Mucosa of descending colon (tissue), 3 donors: ENCODE data around the gene SSBP3. TPM values are rescaled to one million over a fixed set of nuclear protein-coding genes. Genes with fewer than 3 reads are reported as not detected.

Experiments used
- ATAC-seq: fragments of 200-7000 bp; cut with Tn5 transposase; one replicate; pipeline ENCODE4 v1.9.1; 2020; ENCODE audit warnings: mild to moderate bottlenecking, moderate library complexity
- DNase-seq, 3 donors: peaks; one replicate each; pipeline ENCODE4 v3.0.0-alpha.2; 2020
- H3K36me3 ChIP-seq: fragments of 200-600 bp; one replicate; pipeline ENCODE4 v1.8.0; 2021; ENCODE audit warnings: low read depth, mild to moderate bottlenecking
- H3K4me1 ChIP-seq: fragments of 200-600 bp; one replicate; pipeline ENCODE4 v1.8.0; 2021; ENCODE audit warnings: low read depth, mild to moderate bottlenecking
- H3K4me3 ChIP-seq: fragments of 200-600 bp; one replicate; pipeline ENCODE4 v1.8.0; 2021; ENCODE audit warnings: mild to moderate bottlenecking
- H3K9me3 ChIP-seq: fragments of 200-600 bp; one replicate; pipeline ENCODE4 v1.8.0; 2021; ENCODE audit warnings: mild to moderate bottlenecking
- intact Hi-C, 2 donors: fragments of 100-400 bp; cut with DNase I in 1 of 2; cut with micrococcal nuclease in 1 of 2; formaldehyde crosslinking; loops; one replicate each; pipeline versions ENCODE4 v1.11.0 to v1.11.1; 2022; cut with DNase I, micrococcal nuclease
- total RNA-seq, 3 donors: library from RNA; stranded (reverse); fragmentation: NEBNext Ultra II Directional in 2 of 3; extraction: Animal tissue kit (Norgen Biotek cat#: 25700) in 2 of 3; gene quantifications; one replicate each; pipeline versions ENCODE4 v1.2.1 to v1.2.4, GENCODE V29; 2021 to 2023
- TF ChIP-seq, protein P1 (sequence below): fragments of 200-600 bp; IDR thresholded peaks from one replicate; pipeline ENCODE4 v1.8.0; 2022; ENCODE audit warnings: antibody characterized with exemption, mild to moderate bottlenecking
- donor health status: DM: no; HTN: no; CAD: no; lungs with moderate emphysema.
- donor health status: DM: no; HTN: no; CAD: no.
- donor health status: DM: no; HTN: yes; CAD: no.

The SSBP3 gene
- total RNA-seq, 3 donors from 2014 or later, result 77.8 to 85.1 (median 82.0) TPM

DNA sequence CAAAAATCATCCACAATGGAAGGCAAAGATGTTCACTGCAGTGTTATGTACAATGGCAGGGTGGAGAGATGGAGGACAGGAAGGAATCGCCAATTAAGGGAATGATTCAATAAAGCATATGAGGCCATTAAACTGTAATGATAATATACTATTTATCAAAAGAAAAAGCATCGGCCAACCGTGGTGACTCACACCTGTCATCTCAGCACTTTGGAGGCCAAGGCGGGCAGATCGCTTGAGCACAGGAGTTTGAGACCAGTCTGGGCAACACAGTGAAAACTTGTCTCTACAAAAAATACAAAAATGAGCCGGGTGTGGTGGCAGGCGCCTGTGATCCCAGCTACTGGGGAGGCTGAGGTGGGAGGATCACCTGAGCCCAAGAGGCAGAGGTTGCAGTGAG, 89.1 kb downstream of the SSBP3 start:
- intact Hi-C loops, result no loop called here
- no peak for ATAC-seq
- peaks cover 5% of the 10 kb centered on the region for H3K4me1 ChIP-seq

DNA sequence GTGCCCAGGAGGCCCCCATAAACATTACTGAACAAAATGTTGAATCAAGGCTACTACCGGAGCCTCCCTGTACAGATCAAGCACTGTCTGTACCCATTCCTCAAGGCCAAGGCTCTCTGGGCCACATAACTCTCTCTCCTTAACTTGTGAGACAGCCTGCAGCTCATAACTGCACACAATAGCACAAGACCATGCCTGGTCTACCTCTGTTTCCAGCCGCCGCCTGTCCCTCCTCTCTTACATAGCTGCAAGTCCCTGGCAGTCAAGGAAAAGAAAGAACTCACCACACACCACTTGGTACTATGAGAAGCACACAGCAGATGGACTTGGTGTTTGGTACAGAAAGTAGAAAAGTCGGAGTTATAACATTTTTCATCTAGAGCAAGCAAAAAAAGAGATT, 91.1 kb downstream of the SSBP3 start:
- H3K4me1 ChIP-seq, result peaks cover 5% of the 10 kb centered on the region

More for the DNA sequence above, 89.1 kb downstream of the SSBP3 start:
- no peak for DNase-seq
- Histone ChIP-seq H3K9me3 (no peaks in the 10 kb centered on the region), H3K4me3 (no peak overlapping the region), H3K36me3 (no peaks in the 10 kb centered on the region)
- TF ChIP-seq, protein P1, sequence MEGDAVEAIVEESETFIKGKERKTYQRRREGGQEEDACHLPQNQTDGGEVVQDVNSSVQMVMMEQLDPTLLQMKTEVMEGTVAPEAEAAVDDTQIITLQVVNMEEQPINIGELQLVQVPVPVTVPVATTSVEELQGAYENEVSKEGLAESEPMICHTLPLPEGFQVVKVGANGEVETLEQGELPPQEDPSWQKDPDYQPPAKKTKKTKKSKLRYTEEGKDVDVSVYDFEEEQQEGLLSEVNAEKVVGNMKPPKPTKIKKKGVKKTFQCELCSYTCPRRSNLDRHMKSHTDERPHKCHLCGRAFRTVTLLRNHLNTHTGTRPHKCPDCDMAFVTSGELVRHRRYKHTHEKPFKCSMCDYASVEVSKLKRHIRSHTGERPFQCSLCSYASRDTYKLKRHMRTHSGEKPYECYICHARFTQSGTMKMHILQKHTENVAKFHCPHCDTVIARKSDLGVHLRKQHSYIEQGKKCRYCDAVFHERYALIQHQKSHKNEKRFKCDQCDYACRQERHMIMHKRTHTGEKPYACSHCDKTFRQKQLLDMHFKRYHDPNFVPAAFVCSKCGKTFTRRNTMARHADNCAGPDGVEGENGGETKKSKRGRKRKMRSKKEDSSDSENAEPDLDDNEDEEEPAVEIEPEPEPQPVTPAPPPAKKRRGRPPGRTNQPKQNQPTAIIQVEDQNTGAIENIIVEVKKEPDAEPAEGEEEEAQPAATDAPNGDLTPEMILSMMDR, result no peak

DNA sequence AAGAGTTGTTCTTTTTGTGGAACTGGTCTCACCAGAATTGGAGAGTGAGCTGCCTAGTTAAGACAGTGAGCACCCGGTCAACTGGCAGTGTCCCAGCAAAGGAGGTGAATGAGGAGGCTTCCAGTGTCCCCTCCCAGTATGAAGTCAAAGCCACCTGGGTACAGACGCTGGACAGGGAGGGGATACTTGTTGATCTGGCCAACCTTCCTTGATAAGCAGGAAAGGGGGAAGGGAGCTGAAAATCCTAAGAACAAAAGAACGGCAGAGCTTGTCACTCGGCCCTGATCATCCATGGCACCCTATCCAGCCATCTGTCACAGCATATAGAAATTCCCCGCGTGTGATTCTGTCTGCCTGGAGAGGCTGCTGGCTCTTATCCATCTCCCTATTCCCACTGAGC, 91.5 kb downstream of the SSBP3 start:
- peak; percentile 77 for ATAC-seq
- H3K4me1 ChIP-seq, result peaks cover 5% of the 10 kb centered on the region

More for the DNA sequence above, 91.1 kb downstream of the SSBP3 start:
- intact Hi-C loops, result no loop called here
- no peak overlapping the region for H3K4me3 ChIP-seq
- DNase-seq (no peak), ATAC-seq (peak; percentile 22)
- TF ChIP-seq, protein P1, result no peak
- H3K9me3 ChIP-seq, result no peaks in the 10 kb centered on the region
- no peaks in the 10 kb centered on the region for H3K36me3 ChIP-seq

DNA sequence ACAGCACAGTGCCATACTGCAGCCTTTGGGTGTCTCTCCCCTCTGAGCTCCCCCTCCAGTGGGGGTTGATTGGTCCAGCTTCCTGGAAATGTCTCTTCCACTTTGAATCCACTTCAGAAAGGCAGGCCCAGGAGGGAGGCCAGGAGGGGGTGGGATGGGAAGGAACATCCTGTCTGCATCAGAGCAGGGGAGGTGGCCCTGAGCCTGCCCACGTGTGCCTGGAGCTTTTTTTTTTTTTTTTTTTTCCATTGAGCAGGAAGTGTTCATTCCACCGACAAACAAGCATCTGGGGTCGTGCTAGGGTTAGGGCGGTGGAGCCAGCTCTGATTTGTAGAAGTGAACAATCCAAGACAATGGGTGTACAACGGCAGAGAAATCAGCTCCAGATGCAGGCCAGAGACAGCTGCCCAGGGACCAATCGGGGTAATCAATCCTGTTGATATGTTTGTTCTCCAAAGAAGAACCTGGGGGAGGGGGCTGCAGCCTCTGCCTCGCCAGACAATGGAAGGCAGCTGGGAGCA, 93.3 kb downstream of the SSBP3 start:
- Histone ChIP-seq H3K4me1 (peaks cover 5% of the 10 kb centered on the region), H3K9me3 (no peaks in the 10 kb centered on the region), H3K4me3 (no peak overlapping the region), H3K36me3 (no peaks in the 10 kb centered on the region)
- intact Hi-C loops, result no loop called here
- ATAC-seq (peak; percentile 27), DNase-seq (no peak)
- TF ChIP-seq, protein P1, result no peak

More for the DNA sequence above, 91.5 kb downstream of the SSBP3 start:
- H3K36me3 ChIP-seq, result no peaks in the 10 kb centered on the region
- no peaks in the 10 kb centered on the region for H3K9me3 ChIP-seq
- DNase-seq, result peak in 2 of 3 donors; percentile 58 to 73
- TF ChIP-seq, protein P1, result no peak
- H3K4me3 ChIP-seq, result no peak overlapping the region
- intact Hi-C loops, result no loop called here

DNA sequence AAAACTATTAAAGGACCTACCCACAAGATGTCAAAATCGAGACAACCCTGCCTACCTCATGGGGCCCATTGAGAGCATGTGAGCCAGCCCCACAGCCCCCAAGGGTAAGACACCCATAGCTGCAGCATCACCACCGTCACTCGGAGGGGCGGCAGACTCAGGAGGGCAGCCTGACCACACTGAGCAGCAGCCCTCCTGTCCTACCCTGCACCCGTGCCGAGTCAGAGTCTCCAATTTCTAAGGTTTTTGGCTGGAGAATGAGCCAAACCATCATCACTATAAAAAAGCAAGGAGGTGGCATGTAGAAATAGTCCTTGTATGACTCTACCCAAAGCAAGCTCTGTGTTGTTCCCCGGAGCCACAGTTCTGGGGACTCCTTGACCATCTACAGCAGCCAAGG, 94.7 kb downstream of the SSBP3 start:
- Histone ChIP-seq H3K9me3 (no peaks in the 10 kb centered on the region), H3K4me3 (no peak overlapping the region), H3K4me1 (peaks cover 5% of the 10 kb centered on the region), H3K36me3 (no peaks in the 10 kb centered on the region)
- DNase-seq (no peak), ATAC-seq (no peak)
- TF ChIP-seq, protein P1, result no peak
- intact Hi-C loops, result no loop called here
